GM12874 (cell line): ENCODE data around the gene C9orf72.

Experiments
- CTCF ChIP-seq: IDR thresholded peaks from 2 replicates; pipeline ENCODE4 v1.5.1; 2011; ENCODE audit warnings: low read depth, mild to moderate bottlenecking, control low read depth, low read length, moderate library complexity; ENCODE audit not compliant: insufficient read depth

C9orf72 gene

GRCh38 chr9:27572918-27573633 is at the start of gene C9orf72:
Gene C9orf72, minus strand, starts transcription at chr9:27573481. Its CDS starts 6,361 bp downstream, at chr9:27567120.
- TF ChIP-seq CTCF = no peak

GRCh38 chr9:27622693-27623340 is 49.5 kb upstream of the C9orf72 start:
- no peak for TF ChIP-seq CTCF

- TF ChIP-seq CTCF = no peak
Observed at GRCh38 chr9:27619743-27620142, 46.5 kb upstream of the C9orf72 start.

- TF ChIP-seq CTCF = no peak
Observed at GRCh38 chr9:27618066-27618465, 44.8 kb upstream of the C9orf72 start.

- no peak for TF ChIP-seq CTCF
Observed at GRCh38 chr9:27614551-27614950, 41.3 kb upstream of the C9orf72 start.

- TF ChIP-seq CTCF = no peak
Observed at GRCh38 chr9:27610622-27611021, 37.3 kb upstream of the C9orf72 start.

GRCh38 chr9:27602954-27603353 is 29.7 kb upstream of the C9orf72 start:
- TF ChIP-seq CTCF = no peak
